Activated CD4-positive, alpha-beta T cell treated with anti-CD3 and anti-CD28 coated beads, Interleukin-2, Interleukin-4, amounts not matched to agents 100 ng/mL and 50 ng/mL, durations not matched to agents 16 hours and 8 hours (primary cell): ENCODE measurements around the gene OR2AE1.
A peak's percentile ranks its signal among the peaks of the same experiment; 100 is the strongest.
"Not testable (repeated sequence)": the region's sequence is repeated elsewhere in the genome, so short reads cannot be mapped to it uniquely, and the experiment has no call there.

Experiments used
- DNase-seq: peaks from one replicate; pipeline ENCODE4 v3.0.0-alpha.2; 2020; ENCODE audit warnings: low spot score

Gene OR2AE1

GRCh38 chr7:99876933-99877332 is at the start of gene OR2AE1:
Gene OR2AE1, minus strand, starts transcription at chr7:99877033. Its CDS starts 0 bp downstream, at chr7:99877033.
- no peak for DNase-seq

DNA sequence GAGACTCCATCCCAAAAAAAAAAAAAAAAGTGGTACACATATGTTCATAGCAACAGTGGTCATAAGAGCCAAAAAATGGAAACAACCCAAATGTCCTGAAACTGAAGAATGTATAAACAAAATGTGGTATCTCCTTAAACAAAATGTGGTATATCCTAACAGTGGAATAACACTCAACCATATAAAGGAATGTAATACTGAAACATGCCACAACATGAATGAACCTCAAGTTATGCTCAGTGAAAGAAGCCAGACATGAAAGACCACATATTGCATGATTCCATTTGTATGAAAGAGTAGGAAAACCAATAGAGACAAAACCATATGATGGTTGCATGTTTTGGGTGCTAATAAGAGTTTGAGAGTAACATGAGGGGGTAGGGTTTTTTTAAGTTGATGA is 49.5 kb upstream of the OR2AE1 start:
- DNase-seq: no peak

DNA sequence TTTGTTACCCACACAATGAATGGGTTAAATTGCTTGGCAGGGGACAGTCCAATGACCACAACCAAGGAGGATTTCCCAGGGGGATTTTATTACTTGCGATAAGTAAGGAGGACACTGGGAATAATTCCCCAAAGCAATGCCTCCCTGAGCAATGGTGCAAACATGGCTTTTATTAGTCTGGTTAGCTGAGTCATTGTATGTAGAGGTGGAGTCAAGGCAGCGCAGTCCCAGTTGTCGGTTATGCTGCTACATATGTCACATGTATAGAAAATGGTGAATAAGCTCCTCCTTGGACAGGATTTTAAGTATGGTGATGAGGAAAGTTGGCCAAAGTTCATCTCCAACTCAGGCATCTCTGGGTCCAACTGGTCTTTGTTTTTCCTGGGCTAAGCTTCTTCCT is 46.4 kb upstream of the OR2AE1 start:
- no peak for DNase-seq

DNA sequence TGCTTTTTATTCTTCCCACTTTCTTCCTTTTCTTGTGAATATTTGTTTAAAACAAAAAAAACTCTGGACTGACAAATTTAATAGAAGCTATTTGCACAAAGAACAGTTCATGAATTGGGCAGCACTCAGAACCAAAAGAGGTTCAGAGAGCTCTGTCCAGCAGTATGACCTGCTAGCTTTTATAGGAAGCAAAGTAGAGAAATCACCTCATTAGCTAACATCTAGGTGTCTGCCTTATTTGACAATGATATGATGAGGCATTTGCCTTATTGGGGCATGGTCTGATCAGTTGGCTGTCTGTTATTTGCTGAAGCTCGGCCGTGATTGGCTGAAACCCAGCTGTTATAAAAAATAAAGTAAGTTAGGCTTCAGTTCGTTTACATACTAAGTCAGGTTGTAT is 43.3 kb upstream of the OR2AE1 start:
- DNase-seq: no peak

- no peak for DNase-seq
These were observed 42.9 kb upstream of the OR2AE1 start for GRCh38 chr7:99919814-99920112.

DNA sequence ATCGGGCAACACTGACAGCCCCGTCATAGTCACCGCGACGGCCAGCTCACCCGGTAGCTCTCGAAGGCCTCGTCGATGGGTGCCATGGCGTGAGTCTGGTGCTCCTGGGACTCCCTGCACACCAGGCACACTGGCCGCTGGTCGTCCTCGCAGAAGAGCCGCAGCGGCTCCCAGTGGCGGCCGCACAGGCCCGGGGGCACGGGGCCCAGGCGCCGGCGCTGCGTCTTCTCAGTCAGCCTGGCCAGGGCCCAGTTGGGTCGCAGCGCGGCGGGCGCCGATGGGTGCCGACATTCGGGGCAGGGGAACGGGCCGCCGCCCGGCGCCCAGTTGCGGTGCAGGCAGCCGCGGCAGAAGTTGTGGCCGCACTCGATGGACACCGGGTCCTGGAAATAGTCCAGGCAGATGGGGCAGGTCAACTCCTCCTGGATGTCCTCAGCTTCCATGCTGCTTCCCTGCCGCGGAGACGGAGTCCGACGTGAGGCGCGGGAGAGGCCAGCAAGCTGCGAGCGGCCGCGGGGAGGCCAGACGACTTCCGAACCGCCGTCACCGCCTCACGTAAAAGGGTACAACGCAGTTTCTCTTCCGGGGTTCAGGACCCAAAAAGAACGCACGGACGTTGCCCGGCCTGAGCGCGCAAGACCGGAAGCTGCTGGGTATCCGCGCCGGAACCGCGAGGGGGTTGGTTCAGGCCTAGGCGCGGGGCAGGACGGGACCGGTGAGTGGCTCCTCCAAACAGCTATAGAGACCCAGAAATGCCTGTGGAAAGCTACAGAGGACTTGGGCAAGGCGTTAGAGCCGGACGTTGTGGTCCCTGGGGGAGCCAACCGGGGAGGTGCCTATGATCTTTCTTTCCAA is 42.4 kb upstream of the OR2AE1 start, which contains the start of gene TRIM4:
Gene TRIM4, minus strand, starts transcription at position 572 of the 855 bp plus-strand sequence. Its CDS starts 129 bp downstream, at position 443.
- DNase-seq: peak; percentile 95

GRCh38 chr7:99910976-99911375 is 34.1 kb upstream of the OR2AE1 start:
- no peak for DNase-seq

- DNase-seq: no peak
These were observed 24.7 kb upstream of the OR2AE1 start for GRCh38 chr7:99901581-99901980.

DNA sequence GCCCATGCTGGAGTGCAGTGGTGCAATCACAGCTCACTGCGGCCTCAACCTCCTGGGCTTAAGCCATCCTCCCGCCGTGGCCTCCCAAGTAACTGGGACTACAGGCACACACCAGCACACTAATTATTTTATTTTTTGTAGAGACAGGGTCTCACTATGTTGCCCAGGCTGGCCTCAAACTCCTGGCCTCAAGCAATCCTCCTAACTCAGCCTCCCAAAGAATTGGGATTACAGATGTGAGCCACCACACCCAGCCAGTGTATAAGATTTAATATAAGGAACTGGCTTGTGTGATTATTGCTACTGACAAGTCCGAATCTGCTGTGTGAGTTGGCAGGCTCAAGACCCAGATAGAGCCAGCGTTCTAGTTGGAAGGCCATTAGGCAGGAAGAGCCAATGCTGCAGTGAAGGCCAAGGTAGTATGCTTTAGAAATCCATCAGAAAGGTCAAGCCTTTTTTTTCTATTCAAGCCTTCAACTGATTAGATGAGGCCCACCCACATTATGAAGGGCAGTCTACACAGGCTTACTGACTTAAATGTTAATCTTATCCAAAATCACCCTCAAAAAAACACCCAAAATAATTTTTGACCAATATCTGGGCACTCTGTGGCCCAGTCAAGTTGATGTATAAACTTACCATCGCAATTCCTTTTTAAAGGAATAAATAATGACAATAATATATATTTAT is 23.1 kb upstream of the OR2AE1 start:
- no peak for DNase-seq

- DNase-seq: no peak
These were observed 22.0 kb upstream of the OR2AE1 start for GRCh38 chr7:99898836-99899235.

DNA sequence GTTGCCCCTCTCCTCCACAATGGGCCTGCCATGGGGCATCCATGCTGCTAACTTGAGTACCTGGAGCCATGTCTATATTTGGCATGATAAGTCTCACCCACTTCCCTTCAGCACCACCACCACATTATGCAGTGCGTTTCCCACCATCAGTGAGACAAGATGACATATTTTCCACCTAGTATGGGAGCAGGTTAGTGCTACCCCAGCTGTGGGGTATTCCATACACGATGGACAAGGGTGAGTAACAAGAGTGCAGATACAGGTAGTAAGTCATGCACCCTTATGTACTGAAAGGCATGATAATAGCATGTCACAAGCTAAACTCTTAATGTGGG is 21.2 kb upstream of the OR2AE1 start:
- DNase-seq: no peak

- DNase-seq: peak; percentile 28
These were observed 20.6 kb upstream of the OR2AE1 start for GRCh38 chr7:99897322-99898022.

DNA sequence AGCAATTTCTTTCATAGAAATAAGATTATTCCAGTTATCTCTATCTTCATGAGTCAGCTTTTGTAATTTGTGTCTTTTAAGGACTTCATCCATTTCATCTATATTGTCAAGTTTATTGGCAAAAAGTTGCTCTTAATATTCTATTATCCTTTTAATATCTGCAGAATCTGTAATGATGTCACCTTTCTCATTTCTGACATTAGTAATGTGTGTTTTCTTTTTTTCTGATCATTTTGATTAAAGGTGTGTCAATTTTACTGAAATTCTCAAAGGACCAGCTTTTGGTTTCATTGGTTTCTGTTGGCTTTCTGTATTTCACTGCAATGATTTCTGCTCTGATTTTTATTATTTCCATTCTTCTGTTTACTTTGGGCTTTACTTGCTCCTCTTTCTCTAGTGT is 17.9 kb upstream of the OR2AE1 start:
- DNase-seq: no peak

DNA sequence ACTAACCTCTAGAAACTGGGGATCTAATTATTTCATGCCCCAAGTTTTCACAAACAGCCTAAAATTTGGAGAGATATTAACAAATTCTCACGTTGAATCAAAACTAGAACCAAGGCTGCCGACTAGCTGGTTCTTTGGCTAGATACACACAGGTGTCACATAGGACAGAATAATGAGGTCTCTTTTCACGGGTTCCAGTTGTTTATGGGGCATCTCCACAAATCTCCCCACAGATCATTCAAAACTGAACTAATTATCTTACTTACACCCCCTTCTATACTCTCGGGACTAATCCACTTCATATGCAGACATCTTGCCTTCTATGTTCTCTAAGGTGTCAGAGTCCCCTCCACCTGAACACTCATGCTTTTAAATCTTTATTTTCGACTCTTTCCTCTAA is 16.4 kb upstream of the OR2AE1 start:
- no peak for DNase-seq

GRCh38 chr7:99890348-99890747 is 13.5 kb upstream of the OR2AE1 start:
- DNase-seq: not testable (repeated sequence)

DNA sequence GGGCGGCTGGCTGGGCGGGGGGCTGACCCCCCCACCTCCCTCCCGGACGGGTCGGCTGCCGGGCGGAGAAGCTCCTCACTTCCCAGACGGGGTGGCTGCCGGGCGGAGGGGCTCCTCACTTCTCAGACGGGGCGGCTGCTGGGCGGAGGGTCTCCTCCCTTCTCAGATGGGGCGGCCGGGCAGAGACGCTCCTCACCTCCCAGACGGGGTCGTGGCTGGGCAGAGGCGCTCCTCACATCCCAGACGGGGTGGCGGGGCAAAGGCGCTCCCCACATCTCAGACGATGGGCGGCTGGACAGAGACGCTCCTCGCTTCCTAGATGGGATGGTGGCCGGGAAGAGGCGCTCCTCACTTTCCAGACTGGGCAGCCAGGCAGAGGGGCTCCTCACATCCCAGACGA is 11.5 kb upstream of the OR2AE1 start:
- DNase-seq: not testable (repeated sequence)

DNA sequence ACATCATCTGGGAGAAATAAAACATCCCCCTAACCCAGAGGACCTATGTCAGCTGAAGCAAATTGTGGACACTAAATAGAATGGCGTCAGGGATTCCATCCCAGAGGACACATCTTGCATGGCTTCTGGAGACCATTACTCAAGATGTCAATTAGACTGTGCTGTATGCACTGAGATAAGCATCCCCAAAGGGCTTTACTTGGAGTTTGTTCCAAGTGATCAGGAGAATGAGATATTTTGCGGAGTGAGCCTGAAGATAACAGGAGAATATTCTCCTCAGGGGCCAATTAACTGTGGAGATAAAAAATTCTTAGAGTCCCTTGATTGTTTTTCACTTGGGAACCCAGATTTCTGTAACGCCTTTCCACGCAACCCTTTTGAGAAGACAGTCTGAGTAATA is 4.5 kb upstream of the OR2AE1 start:
- no peak for DNase-seq

GRCh38 chr7:99876491-99876890 is 342 bp downstream of the OR2AE1 start:
- no peak for DNase-seq

- no peak for DNase-seq
These were observed 8.6 kb downstream of the OR2AE1 start for GRCh38 chr7:99868246-99868645.

DNA sequence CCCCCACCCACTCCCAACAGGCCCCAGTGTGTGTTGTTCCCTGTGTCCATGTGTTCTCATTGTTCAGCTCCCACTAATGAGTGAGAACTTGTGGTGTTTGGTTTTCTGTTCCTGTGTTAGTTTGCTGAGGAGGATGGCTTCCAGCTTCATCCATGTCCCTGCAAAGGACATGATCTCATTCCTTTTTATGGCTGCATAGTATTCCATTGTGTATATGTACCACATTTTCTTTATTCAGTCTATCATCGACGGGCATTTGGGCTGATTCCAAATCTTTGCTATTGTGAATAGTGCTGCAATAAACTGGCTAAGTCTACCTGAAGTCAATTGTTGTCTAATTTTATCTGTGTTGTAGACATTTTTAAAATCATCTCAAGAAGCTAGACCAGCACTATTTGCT is 9.4 kb downstream of the OR2AE1 start:
- not testable (repeated sequence) for DNase-seq

GRCh38 chr7:99863847-99864440 is 12.9 kb downstream of the OR2AE1 start:
- DNase-seq: no peak

- no peak for DNase-seq
These were observed 16.3 kb downstream of the OR2AE1 start for GRCh38 chr7:99860281-99861127.
